Islet of Langerhans (tissue), 1 donor: ENCODE data around the gene PGM1.
A peak's percentile ranks its signal among the peaks of the same experiment; 100 is the strongest.

Experiments used
- FAIRE-seq: peaks from one replicate; lab custom pipeline; 2011; peaks lifted over from hg19 to GRCh38; lab: Jason Lieb, UNC

Gene PGM1

DNA sequence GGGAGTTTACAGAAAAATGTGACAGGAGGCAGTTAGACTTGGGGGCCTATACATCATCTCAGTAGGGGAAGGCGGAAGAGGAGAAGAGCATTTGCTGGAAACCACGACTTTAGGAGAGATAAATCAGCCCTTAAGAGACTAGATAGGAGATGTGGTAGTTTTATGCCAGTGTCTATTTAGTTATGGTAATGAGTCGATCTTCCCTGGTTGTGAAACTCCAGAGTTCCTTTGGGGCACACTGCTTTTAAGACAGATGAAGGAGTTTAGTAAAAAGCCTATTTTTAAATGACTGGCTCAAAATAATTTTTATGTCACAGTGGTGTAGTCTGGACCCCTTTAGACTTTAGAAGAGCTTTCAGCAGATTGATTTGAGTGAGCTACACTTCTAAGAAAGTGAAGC lies 7.8 kb downstream of the PGM1 start:
- FAIRE-seq: no peak

GRCh38 chr1:63601463-63601862 lies 8.3 kb downstream of the PGM1 start:
- no peak for FAIRE-seq

DNA sequence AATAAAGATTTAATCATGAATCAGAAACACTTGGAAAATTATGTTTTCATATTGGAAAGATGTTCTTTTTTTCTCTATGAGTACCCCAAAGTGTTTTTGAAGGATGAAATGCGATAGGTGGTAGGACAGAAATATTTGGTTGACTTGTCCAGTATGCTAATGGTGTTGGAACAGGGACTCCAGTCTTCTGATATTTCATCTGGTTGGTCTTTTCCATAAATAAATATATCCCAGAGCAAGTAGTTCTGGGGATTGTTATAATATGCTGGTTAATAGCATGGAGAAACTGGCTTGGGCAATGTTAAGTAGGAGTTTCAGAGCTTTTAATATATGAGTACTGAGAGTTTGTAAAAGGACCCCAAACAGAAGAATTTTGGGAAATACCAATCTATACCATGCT lies 8.7 kb downstream of the PGM1 start:
- FAIRE-seq: no peak

DNA sequence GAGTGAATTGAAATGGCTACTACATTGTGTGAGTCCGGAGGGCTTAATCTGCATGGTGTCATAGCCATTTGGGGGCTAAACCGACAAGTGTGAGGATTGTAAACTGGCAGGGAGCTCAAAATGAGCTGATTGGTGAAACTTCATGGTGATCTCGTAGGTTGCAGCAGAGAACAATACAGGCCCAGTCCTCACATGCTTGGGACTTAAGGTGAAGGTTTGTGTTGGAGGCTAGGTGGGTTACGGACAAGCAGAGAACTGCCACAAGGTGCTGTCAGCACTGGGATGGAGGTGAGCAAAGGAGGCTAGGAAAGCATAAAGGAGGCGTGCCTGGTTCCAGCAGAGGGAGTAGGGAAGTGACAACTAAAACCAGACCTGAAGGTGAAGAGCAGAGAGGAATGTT lies 9.4 kb downstream of the PGM1 start:
- FAIRE-seq: no peak

DNA sequence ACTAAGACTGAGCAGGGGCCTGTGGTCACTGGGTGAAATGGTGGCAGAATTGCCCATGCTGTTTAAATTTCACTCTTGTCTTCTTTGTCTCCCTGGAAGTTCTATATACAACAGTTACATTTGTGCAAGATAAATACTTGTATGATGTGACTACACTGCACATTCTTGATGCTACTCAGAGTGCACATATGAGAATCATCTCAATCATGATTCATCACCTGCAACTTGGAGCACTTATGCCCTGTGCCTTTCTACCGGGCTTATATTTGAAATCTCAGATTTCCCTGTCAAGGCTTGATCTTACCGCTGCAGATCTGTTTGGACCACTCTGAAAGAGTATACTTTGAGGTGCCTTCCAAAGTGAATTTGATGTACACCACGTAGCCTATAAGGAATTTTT lies 10.6 kb downstream of the PGM1 start:
- FAIRE-seq: no peak

DNA sequence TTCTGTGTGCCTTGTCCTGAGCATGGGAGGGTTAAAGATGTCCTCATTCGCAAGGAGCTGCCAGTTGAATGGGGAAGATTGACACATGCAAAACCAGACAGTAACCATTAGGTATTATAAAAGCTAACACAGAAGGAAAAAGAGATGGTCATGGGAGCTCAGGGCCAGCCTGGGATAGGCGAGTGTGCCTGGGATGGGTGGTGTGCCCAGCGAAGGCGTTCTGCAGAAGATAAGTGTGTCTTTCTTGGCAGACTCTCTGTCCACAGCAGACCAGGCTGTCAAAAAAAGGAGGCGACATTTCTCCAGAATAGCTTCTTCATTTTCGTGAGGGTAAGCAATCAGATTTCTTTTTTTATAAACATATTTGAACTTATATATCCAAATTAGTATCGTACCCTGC lies 14.1 kb downstream of the PGM1 start:
- no peak for FAIRE-seq

- FAIRE-seq: no peak
Observed at GRCh38 chr1:63611231-63611630, 18.0 kb downstream of the PGM1 start.

DNA sequence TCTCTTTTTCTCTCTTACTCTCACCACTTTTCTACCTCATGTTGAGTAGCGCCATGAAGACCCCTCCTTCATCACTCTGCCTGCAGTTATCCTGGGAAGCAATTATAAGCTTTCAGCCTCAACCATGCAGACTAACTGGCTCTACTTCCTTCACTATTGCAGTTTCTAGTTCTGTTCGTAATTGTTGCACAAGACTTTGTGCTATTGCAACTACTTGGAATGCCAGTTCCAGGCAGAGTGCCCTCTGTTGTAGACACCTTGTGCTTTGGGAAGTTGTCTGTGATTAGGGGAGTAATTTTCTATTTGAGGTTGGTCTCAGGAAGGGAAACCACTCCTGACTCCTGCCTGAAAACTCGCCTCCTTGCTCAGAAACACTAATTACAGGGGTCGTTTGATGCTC lies 19.4 kb downstream of the PGM1 start:
- no peak for FAIRE-seq

GRCh38 chr1:63612971-63613370 lies 19.8 kb downstream of the PGM1 start:
- FAIRE-seq: no peak

DNA sequence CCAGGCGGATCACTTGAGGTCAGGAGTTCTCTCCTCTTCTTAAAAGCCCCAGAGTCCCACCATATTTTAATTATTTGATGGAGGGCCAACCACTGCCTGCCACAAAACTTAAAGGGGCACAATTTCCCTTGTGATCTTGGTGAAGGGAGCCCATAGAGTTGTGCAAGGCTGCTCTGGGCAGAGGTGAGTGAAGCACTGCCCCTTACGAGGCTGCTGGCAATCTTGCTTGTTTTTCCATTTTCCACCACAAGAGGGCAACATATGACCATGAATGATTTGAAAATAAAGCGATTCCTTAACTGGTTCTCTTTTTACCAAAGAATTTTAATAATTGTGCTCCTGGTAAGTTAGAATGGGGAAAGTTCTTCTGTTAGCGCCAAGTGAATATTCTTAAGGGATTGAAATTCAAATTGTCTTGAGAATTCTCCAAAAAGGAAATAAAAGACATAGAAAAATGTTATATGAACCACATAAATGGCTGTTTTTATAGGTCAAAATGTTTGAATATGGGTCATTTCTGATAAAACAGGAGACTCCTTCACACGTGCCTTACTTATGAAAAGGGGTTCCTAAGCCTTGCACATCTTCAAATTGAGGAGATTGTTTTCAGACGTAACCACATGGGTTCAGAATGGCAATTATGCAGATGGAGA lies 22.7 kb downstream of the PGM1 start:
- peak; percentile 100 for FAIRE-seq

DNA sequence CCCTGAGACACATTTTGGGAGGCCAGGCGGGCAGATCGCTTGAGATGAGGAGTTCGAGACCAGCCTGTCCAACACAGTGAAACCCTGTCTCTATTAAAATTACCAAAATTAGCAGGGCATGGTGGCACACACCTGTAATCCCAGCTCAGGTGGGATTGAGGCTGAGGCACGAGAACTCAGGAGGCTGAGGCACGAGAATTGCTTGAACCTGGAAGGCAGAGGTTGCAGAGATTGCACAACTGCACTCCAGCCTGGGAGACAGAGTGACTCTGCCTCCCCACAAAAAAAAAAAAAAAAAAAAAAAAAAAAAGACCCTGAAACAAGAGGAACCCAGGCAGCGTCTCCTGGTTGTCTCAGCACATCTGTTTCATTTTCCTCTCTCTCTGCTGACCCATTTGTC lies 24.2 kb downstream of the PGM1 start:
- FAIRE-seq: no peak

- no peak for FAIRE-seq
Observed at GRCh38 chr1:63618011-63618410, 24.8 kb downstream of the PGM1 start.

- no peak for FAIRE-seq
Observed at GRCh38 chr1:63619558-63619957, 26.3 kb downstream of the PGM1 start.

GRCh38 chr1:63620671-63621070 lies 27.5 kb downstream of the PGM1 start:
- peak; percentile 24 for FAIRE-seq

GRCh38 chr1:63621075-63621474 lies 27.9 kb downstream of the PGM1 start:
- FAIRE-seq: no peak

DNA sequence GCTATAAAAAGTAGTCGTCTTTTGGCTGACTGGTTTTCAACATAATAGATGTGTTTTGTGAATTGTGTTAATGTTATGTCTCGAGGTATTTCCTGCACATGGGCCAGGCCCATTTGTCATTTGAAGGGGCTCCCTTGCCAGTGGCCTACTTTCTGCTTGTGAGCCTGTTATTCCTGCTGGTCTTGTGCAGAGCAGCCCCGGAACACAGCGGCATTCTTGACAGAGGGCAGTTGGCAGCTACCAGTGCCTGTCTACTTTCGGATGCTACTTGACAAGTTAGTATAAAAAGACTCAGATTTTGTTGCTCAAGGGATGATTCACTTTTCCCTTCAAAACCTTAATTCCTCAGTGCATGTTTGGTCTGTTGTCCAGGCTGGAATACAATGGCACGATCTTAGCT lies 28.5 kb downstream of the PGM1 start:
- no peak for FAIRE-seq

GRCh38 chr1:63622849-63623566 lies 29.8 kb downstream of the PGM1 start:
- FAIRE-seq: no peak

DNA sequence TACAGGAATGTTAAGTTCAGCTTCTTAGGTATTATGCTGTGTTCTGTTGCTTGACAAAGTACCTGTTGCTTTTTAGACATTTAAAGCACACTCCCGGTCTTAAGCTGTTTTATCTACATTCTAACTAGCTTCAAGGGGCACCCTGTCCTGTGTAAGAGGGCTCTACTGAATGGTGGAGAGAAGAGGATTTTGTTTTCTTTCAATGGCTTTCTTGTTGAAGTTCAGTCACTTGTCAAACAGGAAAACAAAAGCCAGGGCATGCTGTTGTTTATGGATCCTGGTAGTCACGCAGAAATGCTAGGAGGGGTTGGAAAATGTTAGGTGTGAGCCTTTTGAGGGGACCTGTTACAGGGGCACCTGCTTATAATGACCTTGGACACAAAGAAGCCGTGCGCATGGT lies 30.7 kb downstream of the PGM1 start:
- FAIRE-seq: no peak

- no peak for FAIRE-seq
Observed at GRCh38 chr1:63624911-63625310, 31.7 kb downstream of the PGM1 start.

DNA sequence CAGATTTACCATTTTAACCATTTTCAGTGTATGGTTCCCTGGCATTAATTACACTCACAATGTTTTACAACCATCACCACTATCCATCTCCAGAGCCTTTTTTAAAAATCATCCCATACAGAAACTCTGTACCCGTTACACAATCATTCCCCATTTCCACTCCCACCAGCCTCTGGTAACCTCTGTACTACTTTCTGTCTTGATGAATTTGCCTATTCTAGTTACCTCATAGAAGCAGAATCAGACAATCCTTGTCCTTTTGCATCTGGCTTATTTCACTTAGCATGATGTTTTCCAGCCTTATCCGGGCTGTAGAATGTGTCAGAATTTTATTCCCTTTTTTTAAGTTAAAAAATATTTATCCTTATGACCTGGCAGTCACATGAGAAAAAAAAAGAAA lies 33.0 kb downstream of the PGM1 start:
- FAIRE-seq: no peak

GRCh38 chr1:63628607-63629006 lies 35.4 kb downstream of the PGM1 start:
- peak; percentile 5 for FAIRE-seq

- no peak for FAIRE-seq
Observed at GRCh38 chr1:63630238-63630637, 37.0 kb downstream of the PGM1 start.

GRCh38 chr1:63630666-63631065 lies 37.5 kb downstream of the PGM1 start:
- FAIRE-seq: no peak

DNA sequence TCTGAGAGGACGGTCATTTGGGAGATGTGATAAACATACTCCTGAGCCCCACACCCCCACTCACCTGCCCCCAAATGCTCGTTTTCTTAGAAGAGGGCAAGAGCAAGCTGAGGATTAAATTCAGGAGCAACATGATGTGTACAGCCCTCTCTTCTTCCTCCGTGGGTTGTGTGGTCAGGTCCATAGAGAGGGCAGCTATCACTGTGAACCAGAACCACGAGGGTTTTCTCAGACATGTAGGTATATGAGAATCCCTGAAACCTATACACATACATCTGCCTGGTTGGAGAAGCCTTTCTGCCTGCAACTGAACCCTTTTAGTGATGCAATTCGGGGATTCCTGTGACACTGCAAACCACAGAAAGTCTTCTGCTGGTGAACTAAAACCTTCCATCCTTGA lies 38.9 kb downstream of the PGM1 start:
- FAIRE-seq: no peak
